ENCODE measurements around the gene MACROD2. TPM values are rescaled to one million over a fixed set of nuclear protein-coding genes. Genes with fewer than 3 reads are reported as not detected.

MACROD2 gene
- total and polyA plus RNA-seq, 4 donors, result 0.66 to 10.5 (median 3.3) TPM

DNA sequence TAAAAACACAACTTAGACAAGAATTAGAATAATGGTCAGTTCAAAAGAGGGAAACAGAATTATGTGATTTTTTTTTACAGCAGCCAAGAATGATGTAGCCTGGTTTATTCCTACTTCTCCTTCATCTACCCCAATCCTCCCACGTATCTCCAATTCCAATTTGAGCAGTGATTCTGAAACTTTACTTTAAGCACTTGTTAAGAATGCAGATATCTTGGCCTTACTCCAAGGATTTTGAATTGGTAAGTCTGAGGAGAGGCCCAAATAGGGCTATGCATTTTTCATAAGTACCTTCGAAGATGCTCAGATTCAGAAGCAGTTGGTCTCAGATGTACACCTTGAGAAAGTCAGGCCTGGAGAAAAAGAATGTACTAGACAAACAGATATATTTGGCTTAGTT, 575.5 kb downstream of the MACROD2 start:
- H3K9me3 ChIP-seq (ENCODE audit: control insufficient read depth in 4 of 4, low read length in 3 of 4), result peaks cover 0 to 2% (median 0%) of the 10 kb centered on the region in 4 donors
- H3K27ac ChIP-seq (ENCODE audit: low read depth in 1 of 2, low read length in 2 of 2), result no peak overlapping the region
- peaks cover 0 to 4% (median 0%) of the 10 kb centered on the region in 4 donors for H3K4me1 ChIP-seq (ENCODE audit: control insufficient read depth in 4 of 4, insufficient read depth in 4 of 4, low read length in 3 of 4)
- 89% methylated on average over 2 of the region's 2 CpGs for WGBS
- TF ChIP-seq RXRA (IDR thresholded peaks at IDR 0.05) (no peak), YY1 (IDR thresholded peaks at IDR 0.05) (no peak), HNF4A (conservative IDR thresholded peaks at IDR 0.05) (no peak), GABPA (IDR thresholded peaks at IDR 0.05 in 1 of 2, conservative IDR thresholded peaks at IDR 0.05 in 1 of 2) (no peak), HNF4G (IDR thresholded peaks at IDR 0.05) (no peak), FOXA2 (IDR thresholded peaks at IDR 0.05) (no peak)
- TF ChIP-seq, protein P1, sequence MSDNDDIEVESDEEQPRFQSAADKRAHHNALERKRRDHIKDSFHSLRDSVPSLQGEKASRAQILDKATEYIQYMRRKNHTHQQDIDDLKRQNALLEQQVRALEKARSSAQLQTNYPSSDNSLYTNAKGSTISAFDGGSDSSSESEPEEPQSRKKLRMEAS (IDR thresholded peaks at IDR 0.05), result no peak
- H3K27me3 ChIP-seq (ENCODE audit: control insufficient read depth in 4 of 4, insufficient read depth in 4 of 4, low read length in 3 of 4), result no peaks in the 10 kb centered on the region
- H3K9ac ChIP-seq (ENCODE audit: low read depth in 1 of 2, low read length in 2 of 2), result no peak overlapping the region
- no peak overlapping the region for H3K4me3 ChIP-seq (ENCODE audit: low read depth in 1 of 3, low read length in 3 of 3)
- DNase-seq (ENCODE audit: low spot score), result no peak
- no peaks in the 10 kb centered on the region for H3K36me3 ChIP-seq (ENCODE audit: control insufficient read depth in 4 of 4, insufficient read depth in 3 of 4, low read depth in 1 of 4, low read length in 3 of 4)

DNA sequence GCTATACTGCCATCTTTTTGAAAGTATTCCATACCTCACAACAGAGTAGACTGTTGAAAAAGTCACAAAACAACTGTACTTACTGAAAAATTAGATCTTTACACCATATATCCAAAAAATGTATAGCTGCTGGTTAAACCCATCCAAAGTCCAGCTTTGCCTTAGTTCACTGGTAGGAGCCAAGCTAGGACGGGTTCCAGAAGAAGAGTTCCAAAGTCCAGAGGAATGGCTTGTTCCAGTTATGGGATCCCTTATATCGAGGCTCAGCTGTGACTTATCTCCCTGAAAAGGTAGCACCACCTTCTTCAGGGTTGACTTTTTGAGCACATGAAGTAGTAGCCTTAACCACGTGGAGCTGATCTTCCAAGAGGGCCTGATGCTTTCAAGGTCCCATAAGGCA, 578.4 kb downstream of the MACROD2 start:
- WGBS, result 57% methylated on average over 3 of the region's 3 CpGs

DNA sequence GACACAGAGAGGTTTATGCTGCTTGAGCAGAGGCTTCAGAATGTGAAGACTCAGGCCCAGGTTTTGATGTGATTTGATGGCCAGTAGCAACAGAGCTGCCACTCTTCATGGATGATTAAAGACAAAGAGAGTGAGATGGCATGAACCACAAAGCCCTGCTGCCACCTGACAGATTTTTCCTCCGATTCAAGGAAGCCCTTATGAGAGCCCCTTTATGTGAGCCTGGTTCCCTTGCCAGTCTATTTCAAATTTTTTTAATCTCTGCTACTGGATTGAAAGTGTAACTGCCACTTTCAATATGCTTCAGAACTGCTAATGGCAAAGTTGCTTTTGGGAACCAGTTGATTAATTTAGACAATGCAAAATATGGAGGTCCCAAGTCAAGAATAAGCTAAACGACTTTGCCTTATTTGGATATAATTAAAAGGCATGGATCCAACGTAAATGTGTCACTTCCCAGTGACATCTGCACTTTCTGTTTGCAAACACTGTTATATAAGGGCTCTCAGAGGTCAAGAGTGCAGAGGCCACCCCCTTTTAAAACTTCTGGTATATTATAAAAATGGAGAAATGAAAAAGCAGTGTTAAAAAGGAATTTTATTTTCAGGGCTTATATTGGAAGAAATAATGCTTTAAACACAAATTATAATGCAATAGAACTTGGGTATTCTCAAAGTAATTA, 581.0 kb downstream of the MACROD2 start:
- H3K36me3 ChIP-seq (ENCODE audit: control insufficient read depth in 4 of 4, insufficient read depth in 3 of 4, low read depth in 1 of 4, low read length in 3 of 4), result no peaks in the 10 kb centered on the region
- H3K9me3 ChIP-seq (ENCODE audit: control insufficient read depth in 4 of 4, low read length in 3 of 4), result no peaks in the 10 kb centered on the region
- H3K4me1 ChIP-seq (ENCODE audit: control insufficient read depth in 4 of 4, insufficient read depth in 4 of 4, low read length in 3 of 4), result peaks cover 0 to 13% (median 5%) of the 10 kb centered on the region in 4 donors
- H3K4me3 ChIP-seq (ENCODE audit: low read depth in 1 of 3, low read length in 3 of 3), result no peak overlapping the region
- no peak overlapping the region for H3K9ac ChIP-seq (ENCODE audit: low read depth in 1 of 2, low read length in 2 of 2)
- 40% methylated on average over 3 of the region's 3 CpGs for WGBS
- H3K27ac ChIP-seq (ENCODE audit: low read depth in 1 of 2, low read length in 2 of 2), result no peak overlapping the region
- no peak for DNase-seq (ENCODE audit: low spot score)
- TF ChIP-seq RXRA (IDR thresholded peaks at IDR 0.05) (peak; percentile 38 to 58), GABPA (IDR thresholded peaks at IDR 0.05 in 1 of 2, conservative IDR thresholded peaks at IDR 0.05 in 1 of 2) (no peak), YY1 (IDR thresholded peaks at IDR 0.05) (peak; percentile 17), HNF4A (conservative IDR thresholded peaks at IDR 0.05) (peak; percentile 50 to 51), RAD21 (IDR thresholded peaks at IDR 0.05) (peak; percentile 10 to 16), JUND (IDR thresholded peaks at IDR 0.05) (no peak), SP1 (IDR thresholded peaks at IDR 0.05) (peak; percentile 18), NR2F2 (IDR thresholded peaks at IDR 0.05) (peak; percentile 24), FOXA2 (IDR thresholded peaks at IDR 0.05) (no peak)
- TF ChIP-seq, protein P2, sequence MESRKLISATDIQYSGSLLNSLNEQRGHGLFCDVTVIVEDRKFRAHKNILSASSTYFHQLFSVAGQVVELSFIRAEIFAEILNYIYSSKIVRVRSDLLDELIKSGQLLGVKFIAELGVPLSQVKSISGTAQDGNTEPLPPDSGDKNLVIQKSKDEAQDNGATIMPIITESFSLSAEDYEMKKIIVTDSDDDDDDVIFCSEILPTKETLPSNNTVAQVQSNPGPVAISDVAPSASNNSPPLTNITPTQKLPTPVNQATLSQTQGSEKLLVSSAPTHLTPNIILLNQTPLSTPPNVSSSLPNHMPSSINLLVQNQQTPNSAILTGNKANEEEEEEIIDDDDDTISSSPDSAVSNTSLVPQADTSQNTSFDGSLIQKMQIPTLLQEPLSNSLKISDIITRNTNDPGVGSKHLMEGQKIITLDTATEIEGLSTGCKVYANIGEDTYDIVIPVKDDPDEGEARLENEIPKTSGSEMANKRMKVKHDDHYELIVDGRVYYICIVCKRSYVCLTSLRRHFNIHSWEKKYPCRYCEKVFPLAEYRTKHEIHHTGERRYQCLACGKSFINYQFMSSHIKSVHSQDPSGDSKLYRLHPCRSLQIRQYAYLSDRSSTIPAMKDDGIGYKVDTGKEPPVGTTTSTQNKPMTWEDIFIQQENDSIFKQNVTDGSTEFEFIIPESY (IDR thresholded peaks at IDR 0.05), result no peak
- no peaks in the 10 kb centered on the region for H3K27me3 ChIP-seq (ENCODE audit: control insufficient read depth in 4 of 4, insufficient read depth in 4 of 4, low read length in 3 of 4)

More for the DNA sequence above, 578.4 kb downstream of the MACROD2 start:
- Histone ChIP-seq H3K4me1 (ENCODE audit: control insufficient read depth in 4 of 4, insufficient read depth in 4 of 4, low read length in 3 of 4) (peaks cover 0 to 6% (median 2%) of the 10 kb centered on the region in 4 donors), H3K36me3 (ENCODE audit: control insufficient read depth in 4 of 4, insufficient read depth in 3 of 4, low read depth in 1 of 4, low read length in 3 of 4) (no peaks in the 10 kb centered on the region), H3K9me3 (ENCODE audit: control insufficient read depth in 4 of 4, low read length in 3 of 4) (no peaks in the 10 kb centered on the region), H3K27ac (ENCODE audit: low read depth in 1 of 2, low read length in 2 of 2) (no peak overlapping the region), H3K27me3 (ENCODE audit: control insufficient read depth in 4 of 4, insufficient read depth in 4 of 4, low read length in 3 of 4) (no peaks in the 10 kb centered on the region), H3K4me3 (ENCODE audit: low read depth in 1 of 3, low read length in 3 of 3) (no peak overlapping the region), H3K9ac (ENCODE audit: low read depth in 1 of 2, low read length in 2 of 2) (no peak overlapping the region)
- DNase-seq (ENCODE audit: low spot score), result no peak
- peak; percentile 34 to 36 for TF ChIP-seq HNF4A (conservative IDR thresholded peaks at IDR 0.05)
- TF ChIP-seq TAF1 (conservative IDR thresholded peaks at IDR 0.05), result no peak
- TF ChIP-seq FOXA2 (IDR thresholded peaks at IDR 0.05), result no peak
- TF ChIP-seq NR2F2 (IDR thresholded peaks at IDR 0.05), result no peak

Measured in liver (tissue), 9 donors.